BLaER1 (cell line): ENCODE measurements around the gene SPEF2.

ENCODE experiments used
- H3K27ac ChIP-seq: shearing (Covaris generic); formaldehyde crosslinking; 2 replicates; pipeline ENCODE4 v1.8.1; 2022
- H3K27me3 ChIP-seq: shearing (Covaris generic); formaldehyde crosslinking; 2 replicates; pipeline ENCODE4 v1.8.1; 2022
- H3K36me3 ChIP-seq: shearing (Covaris generic); formaldehyde crosslinking; 2 replicates; pipeline ENCODE4 v1.8.1; 2022
- H3K4me1 ChIP-seq: shearing (Covaris generic); formaldehyde crosslinking; 2 replicates; pipeline ENCODE4 v1.8.1; 2022
- H3K4me2 ChIP-seq: shearing (Covaris generic); formaldehyde crosslinking; 2 replicates; pipeline ENCODE4 v1.8.1; 2022
- H3K4me3 ChIP-seq: shearing (Covaris generic); formaldehyde crosslinking; 2 replicates; pipeline ENCODE4 v1.8.1; 2022
- H3K9ac ChIP-seq: shearing (Covaris generic); formaldehyde crosslinking; 2 replicates; pipeline ENCODE4 v1.8.1; 2022
- H3K9me3 ChIP-seq: shearing (Covaris generic); formaldehyde crosslinking; 2 replicates; pipeline ENCODE4 v1.8.1; 2022
- H4K20me1 ChIP-seq: shearing (Covaris generic); formaldehyde crosslinking; 2 replicates; pipeline ENCODE4 v1.8.1; 2022
- Cebpa-rat ChIP-seq: shearing (Covaris generic); IDR thresholded peaks from 2 replicates; pipeline ENCODE4 v1.8.1; 2022

SPEF2 gene

GRCh38 chr5:35773967-35774366 is 156.3 kb downstream of the SPEF2 start:
- Histone ChIP-seq H4K20me1 (no peaks in the 10 kb centered on the region), H3K27ac (no peak overlapping the region), H3K4me3 (no peak overlapping the region), H3K4me2 (no peak overlapping the region), H3K9ac (no peak overlapping the region), H3K9me3 (no peaks in the 10 kb centered on the region), H3K36me3 (no peaks in the 10 kb centered on the region), H3K27me3 (no peaks in the 10 kb centered on the region), H3K4me1 (peaks cover 8% of the 10 kb centered on the region; the same call in 1 of the 2 replicates)
- TF ChIP-seq Cebpa-rat, result no peak

- H3K4me3 ChIP-seq, result no peak overlapping the region
- no peak overlapping the region for H3K27ac ChIP-seq
- H3K4me1 ChIP-seq, result peaks cover 24% of the 10 kb centered on the region
- H3K27me3 ChIP-seq, result no peaks in the 10 kb centered on the region
- no peaks in the 10 kb centered on the region for H3K36me3 ChIP-seq
- no peak overlapping the region for H3K9ac ChIP-seq
- H3K9me3 ChIP-seq, result no peaks in the 10 kb centered on the region
- TF ChIP-seq Cebpa-rat, result no peak
- no peak overlapping the region for H3K4me2 ChIP-seq
- no peaks in the 10 kb centered on the region for H4K20me1 ChIP-seq
Measured at GRCh38 chr5:35776757-35777156, 159.1 kb downstream of the SPEF2 start.

DNA sequence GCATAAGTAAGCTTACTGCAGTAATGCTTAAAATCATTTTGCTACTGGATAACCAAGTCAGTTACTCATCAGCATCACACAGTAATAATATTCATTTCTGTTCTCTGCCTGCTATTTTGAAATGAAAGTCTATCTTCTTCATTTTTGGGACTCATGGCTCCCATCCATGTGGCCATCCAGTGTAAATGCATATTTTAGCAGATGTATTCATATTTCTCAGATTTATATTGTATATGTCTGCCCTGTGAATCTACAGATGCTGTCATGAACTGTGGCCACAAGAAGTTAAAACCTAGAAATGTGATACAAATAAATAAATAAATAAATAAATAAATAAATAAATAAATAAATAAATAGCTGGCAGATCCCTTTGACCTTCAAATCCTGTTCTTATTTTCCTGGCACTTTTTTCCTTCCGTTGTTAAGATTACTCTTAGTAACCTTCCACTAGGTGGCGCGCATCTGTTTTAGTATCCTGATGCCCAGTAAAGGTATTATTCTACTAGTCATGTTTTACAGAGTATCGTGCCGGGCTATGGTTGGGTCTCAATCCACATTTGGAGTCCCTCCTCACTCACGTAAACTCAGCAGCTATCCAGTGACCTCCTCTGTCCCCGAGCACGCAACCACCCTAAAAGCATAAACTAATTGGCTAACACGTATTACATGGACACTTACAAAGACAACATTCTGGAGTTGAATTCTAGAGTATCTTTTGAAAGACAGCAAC is 159.9 kb downstream of the SPEF2 start:
- peaks cover 24% of the 10 kb centered on the region for H3K4me1 ChIP-seq
- H3K27ac ChIP-seq, result no peak overlapping the region
- no peak overlapping the region for H3K9ac ChIP-seq
- no peaks in the 10 kb centered on the region for H3K36me3 ChIP-seq
- H3K4me2 ChIP-seq, result no peak overlapping the region
- H3K27me3 ChIP-seq, result no peaks in the 10 kb centered on the region
- no peaks in the 10 kb centered on the region for H3K9me3 ChIP-seq
- H3K4me3 ChIP-seq, result no peak overlapping the region
- no peak for TF ChIP-seq Cebpa-rat
- no peaks in the 10 kb centered on the region for H4K20me1 ChIP-seq

- no peaks in the 10 kb centered on the region for H3K27me3 ChIP-seq
- no peak overlapping the region for H3K4me3 ChIP-seq
- no peaks in the 10 kb centered on the region for H4K20me1 ChIP-seq
- H3K4me1 ChIP-seq, result peaks cover 24% of the 10 kb centered on the region
- no peak for TF ChIP-seq Cebpa-rat
- H3K9ac ChIP-seq, result no peak overlapping the region
- no peaks in the 10 kb centered on the region for H3K36me3 ChIP-seq
- no peak overlapping the region for H3K27ac ChIP-seq
- no peak overlapping the region for H3K4me2 ChIP-seq
- H3K9me3 ChIP-seq, result no peaks in the 10 kb centered on the region
Measured at GRCh38 chr5:35778259-35778769, 160.7 kb downstream of the SPEF2 start.

DNA sequence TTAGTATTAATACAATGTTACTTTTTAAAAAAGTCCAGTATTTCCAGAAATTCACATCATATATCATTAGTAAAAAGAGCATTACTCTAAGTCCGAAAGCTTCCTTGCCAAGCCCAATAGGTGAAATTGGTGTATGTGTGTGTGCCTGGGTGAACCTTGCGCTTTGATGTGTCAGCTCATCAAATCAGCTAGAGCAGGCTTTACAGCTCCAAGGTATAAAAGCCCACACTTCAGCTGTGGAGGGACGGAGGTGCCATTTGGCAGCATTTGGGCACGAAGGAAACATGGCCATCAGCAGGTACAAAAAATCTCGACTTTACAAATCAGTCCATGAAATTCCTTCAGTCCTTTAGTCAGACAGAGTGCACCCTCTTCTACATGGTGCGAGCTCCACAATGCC is 162.6 kb downstream of the SPEF2 start:
- Histone ChIP-seq H3K9ac (no peak overlapping the region), H4K20me1 (no peaks in the 10 kb centered on the region), H3K4me1 (peaks cover 24% of the 10 kb centered on the region), H3K4me3 (no peak overlapping the region), H3K4me2 (peak overlapping the region; percentile 31; the same call in 1 of the 2 replicates), H3K9me3 (peaks cover 7% of the 10 kb centered on the region; the same call in 1 of the 2 replicates), H3K27me3 (no peaks in the 10 kb centered on the region), H3K27ac (no peak overlapping the region), H3K36me3 (no peaks in the 10 kb centered on the region)
- no peak for TF ChIP-seq Cebpa-rat

- Histone ChIP-seq H3K9me3 (peaks cover 7% of the 10 kb centered on the region; the same call in 1 of the 2 replicates), H3K9ac (0 out of 2 replicates have a peak overlapping the region, but pooled peaks have one; percentile 17), H3K27me3 (no peaks in the 10 kb centered on the region), H4K20me1 (no peaks in the 10 kb centered on the region), H3K27ac (peak overlapping the region; percentile 3; the same call in 1 of the 2 replicates), H3K36me3 (no peaks in the 10 kb centered on the region), H3K4me2 (peak overlapping the region; percentile 31), H3K4me1 (peaks cover 24% of the 10 kb centered on the region), H3K4me3 (no peak overlapping the region)
- TF ChIP-seq Cebpa-rat, result no peak
Measured at GRCh38 chr5:35781181-35781790, 163.6 kb downstream of the SPEF2 start.

GRCh38 chr5:35783551-35783950 is 165.9 kb downstream of the SPEF2 start:
- Histone ChIP-seq H3K9me3 (peaks cover 7% of the 10 kb centered on the region; the same call in 1 of the 2 replicates), H3K27ac (no peak overlapping the region), H3K4me1 (peaks cover 16% of the 10 kb centered on the region), H3K27me3 (no peaks in the 10 kb centered on the region), H3K4me2 (no peak overlapping the region), H3K4me3 (no peak overlapping the region), H3K36me3 (no peaks in the 10 kb centered on the region), H3K9ac (no peak overlapping the region), H4K20me1 (no peaks in the 10 kb centered on the region)
- TF ChIP-seq Cebpa-rat, result no peak

DNA sequence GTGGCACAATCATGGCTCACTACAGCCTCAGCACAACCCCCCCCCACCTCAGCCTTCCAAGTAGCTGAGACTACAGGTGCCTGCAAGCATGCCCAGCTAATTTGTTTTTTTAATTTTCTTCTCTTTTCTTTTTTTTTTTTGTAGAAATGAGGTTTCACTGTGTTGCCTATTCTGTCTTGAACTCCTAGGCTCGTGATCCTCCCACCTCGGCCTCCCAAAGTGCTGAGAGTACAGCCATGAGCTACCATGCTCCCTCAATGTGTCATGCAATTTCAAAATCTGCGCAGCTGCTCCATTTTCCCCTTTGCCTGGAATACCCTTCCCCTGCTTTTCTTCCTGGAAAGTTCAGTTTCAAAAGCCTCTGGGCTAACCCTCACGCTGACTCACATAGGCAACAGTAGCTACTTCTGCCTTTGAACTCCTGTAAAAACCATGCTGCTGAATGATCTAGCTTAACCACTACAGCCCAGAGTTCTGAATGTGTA is 168.0 kb downstream of the SPEF2 start:
- Histone ChIP-seq H3K9ac (no peak overlapping the region), H3K4me2 (no peak overlapping the region), H3K9me3 (peaks cover 7% of the 10 kb centered on the region; the same call in 1 of the 2 replicates), H3K27me3 (no peaks in the 10 kb centered on the region), H3K4me1 (peaks cover 10% of the 10 kb centered on the region), H3K27ac (no peak overlapping the region), H3K4me3 (no peak overlapping the region), H4K20me1 (no peaks in the 10 kb centered on the region), H3K36me3 (no peaks in the 10 kb centered on the region)
- TF ChIP-seq Cebpa-rat, result no peak

DNA sequence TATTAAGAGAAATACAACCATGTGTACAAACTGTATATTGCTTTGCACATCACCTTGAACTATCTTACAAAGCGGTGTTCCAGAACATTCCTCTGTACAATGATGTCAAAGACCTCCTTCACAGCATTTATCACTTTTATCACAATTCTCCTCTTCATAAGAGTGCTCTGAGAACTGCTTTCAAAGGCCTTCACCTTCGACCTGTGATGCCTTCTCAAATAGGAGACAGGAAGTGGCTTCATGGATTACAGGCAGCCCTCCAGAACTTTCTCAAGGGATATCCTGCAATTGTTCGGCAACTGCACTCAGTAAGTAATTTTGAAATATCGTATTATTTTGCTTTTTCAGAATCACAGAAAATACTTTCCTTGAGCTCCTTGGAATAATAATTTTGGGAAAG is 171.1 kb downstream of the SPEF2 start:
- Histone ChIP-seq H3K9ac (no peak overlapping the region), H3K27ac (no peak overlapping the region), H3K36me3 (no peaks in the 10 kb centered on the region), H3K4me2 (no peak overlapping the region), H3K9me3 (peaks cover 7% of the 10 kb centered on the region; the same call in 1 of the 2 replicates), H3K4me1 (no peaks in the 10 kb centered on the region), H3K27me3 (no peaks in the 10 kb centered on the region), H3K4me3 (no peak overlapping the region), H4K20me1 (no peaks in the 10 kb centered on the region)
- TF ChIP-seq Cebpa-rat, result no peak
